ENCODE data around the gene TYK2.

DNA sequence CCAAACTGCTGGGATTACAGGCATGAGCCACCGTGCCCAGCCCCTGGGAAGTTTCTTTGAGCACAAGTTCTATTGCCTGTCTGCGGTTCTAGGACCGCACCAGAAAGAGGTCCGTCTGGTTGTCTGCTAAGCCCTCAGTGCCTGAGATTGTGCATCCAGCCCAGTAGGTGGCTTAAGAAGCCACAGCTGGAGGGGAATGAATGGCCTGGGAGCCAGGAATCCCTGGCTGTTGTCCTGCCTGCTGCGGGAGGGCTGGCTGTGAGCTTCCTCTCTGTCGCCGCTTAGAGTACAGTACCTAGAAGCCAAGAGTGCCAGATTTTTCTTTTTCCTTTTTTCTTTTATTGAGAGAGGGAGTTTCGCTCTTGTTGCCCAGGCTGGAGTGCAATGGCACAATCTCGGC, 4.2 kb upstream of the TYK2 start:
- TF ChIP-seq POLR2A (IDR thresholded peaks at IDR 0.05): no peak
- TF ChIP-seq, protein P1, sequence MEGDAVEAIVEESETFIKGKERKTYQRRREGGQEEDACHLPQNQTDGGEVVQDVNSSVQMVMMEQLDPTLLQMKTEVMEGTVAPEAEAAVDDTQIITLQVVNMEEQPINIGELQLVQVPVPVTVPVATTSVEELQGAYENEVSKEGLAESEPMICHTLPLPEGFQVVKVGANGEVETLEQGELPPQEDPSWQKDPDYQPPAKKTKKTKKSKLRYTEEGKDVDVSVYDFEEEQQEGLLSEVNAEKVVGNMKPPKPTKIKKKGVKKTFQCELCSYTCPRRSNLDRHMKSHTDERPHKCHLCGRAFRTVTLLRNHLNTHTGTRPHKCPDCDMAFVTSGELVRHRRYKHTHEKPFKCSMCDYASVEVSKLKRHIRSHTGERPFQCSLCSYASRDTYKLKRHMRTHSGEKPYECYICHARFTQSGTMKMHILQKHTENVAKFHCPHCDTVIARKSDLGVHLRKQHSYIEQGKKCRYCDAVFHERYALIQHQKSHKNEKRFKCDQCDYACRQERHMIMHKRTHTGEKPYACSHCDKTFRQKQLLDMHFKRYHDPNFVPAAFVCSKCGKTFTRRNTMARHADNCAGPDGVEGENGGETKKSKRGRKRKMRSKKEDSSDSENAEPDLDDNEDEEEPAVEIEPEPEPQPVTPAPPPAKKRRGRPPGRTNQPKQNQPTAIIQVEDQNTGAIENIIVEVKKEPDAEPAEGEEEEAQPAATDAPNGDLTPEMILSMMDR (IDR thresholded peaks at IDR 0.05): no peak
